ENCODE measurements around the gene SRRM1. TPM values are rescaled to one million over a fixed set of nuclear protein-coding genes. Genes with fewer than 3 reads are reported as not detected.

Gene SRRM1
- total and polyA plus RNA-seq, 9 of the 15 experiments (the other 6 are each of a cell fraction or from before 2014, with no cell fraction given) = 54.5 to 268 (median 115) TPM

DNA sequence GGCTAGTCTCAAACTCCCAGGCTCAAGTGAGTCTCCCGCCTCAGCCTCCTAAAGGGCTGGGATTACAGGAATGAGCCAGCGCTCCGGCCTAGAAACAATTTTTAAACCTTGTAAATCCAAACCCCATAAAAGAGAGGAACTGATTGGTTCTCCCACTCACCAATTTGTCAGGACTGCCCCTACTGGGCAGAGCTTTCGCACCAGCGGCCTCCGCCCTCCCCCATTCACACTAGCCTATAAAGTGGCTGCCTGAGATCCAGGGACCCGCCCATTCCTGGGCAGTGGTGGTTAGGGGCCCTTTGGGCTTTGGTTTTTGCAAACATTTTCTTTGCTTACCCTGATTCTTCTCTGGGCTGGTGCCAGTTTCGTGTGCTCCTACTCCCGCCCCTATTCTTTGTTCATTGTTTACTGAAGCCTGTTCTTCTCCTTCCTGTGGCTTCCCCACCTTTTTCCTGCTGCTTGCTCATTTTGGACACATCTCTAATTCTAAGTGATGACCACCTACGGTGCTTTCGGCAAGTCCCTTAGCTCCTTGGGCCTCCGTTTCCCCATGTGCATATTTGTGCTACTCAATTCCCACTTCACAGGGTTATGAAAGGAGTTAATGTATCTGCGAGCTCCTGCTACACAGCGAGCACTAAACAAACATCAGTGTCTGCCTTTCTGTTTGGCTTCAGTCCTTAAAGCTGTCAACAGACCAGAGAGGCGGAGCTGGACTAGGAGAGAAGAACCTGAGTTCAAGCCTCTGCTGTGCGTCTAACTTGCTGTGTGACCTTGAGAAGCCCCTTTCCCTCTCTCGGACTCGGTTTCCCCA lies 62.4 kb downstream of the SRRM1 start (continued):
- TF ChIP-seq, protein P1, sequence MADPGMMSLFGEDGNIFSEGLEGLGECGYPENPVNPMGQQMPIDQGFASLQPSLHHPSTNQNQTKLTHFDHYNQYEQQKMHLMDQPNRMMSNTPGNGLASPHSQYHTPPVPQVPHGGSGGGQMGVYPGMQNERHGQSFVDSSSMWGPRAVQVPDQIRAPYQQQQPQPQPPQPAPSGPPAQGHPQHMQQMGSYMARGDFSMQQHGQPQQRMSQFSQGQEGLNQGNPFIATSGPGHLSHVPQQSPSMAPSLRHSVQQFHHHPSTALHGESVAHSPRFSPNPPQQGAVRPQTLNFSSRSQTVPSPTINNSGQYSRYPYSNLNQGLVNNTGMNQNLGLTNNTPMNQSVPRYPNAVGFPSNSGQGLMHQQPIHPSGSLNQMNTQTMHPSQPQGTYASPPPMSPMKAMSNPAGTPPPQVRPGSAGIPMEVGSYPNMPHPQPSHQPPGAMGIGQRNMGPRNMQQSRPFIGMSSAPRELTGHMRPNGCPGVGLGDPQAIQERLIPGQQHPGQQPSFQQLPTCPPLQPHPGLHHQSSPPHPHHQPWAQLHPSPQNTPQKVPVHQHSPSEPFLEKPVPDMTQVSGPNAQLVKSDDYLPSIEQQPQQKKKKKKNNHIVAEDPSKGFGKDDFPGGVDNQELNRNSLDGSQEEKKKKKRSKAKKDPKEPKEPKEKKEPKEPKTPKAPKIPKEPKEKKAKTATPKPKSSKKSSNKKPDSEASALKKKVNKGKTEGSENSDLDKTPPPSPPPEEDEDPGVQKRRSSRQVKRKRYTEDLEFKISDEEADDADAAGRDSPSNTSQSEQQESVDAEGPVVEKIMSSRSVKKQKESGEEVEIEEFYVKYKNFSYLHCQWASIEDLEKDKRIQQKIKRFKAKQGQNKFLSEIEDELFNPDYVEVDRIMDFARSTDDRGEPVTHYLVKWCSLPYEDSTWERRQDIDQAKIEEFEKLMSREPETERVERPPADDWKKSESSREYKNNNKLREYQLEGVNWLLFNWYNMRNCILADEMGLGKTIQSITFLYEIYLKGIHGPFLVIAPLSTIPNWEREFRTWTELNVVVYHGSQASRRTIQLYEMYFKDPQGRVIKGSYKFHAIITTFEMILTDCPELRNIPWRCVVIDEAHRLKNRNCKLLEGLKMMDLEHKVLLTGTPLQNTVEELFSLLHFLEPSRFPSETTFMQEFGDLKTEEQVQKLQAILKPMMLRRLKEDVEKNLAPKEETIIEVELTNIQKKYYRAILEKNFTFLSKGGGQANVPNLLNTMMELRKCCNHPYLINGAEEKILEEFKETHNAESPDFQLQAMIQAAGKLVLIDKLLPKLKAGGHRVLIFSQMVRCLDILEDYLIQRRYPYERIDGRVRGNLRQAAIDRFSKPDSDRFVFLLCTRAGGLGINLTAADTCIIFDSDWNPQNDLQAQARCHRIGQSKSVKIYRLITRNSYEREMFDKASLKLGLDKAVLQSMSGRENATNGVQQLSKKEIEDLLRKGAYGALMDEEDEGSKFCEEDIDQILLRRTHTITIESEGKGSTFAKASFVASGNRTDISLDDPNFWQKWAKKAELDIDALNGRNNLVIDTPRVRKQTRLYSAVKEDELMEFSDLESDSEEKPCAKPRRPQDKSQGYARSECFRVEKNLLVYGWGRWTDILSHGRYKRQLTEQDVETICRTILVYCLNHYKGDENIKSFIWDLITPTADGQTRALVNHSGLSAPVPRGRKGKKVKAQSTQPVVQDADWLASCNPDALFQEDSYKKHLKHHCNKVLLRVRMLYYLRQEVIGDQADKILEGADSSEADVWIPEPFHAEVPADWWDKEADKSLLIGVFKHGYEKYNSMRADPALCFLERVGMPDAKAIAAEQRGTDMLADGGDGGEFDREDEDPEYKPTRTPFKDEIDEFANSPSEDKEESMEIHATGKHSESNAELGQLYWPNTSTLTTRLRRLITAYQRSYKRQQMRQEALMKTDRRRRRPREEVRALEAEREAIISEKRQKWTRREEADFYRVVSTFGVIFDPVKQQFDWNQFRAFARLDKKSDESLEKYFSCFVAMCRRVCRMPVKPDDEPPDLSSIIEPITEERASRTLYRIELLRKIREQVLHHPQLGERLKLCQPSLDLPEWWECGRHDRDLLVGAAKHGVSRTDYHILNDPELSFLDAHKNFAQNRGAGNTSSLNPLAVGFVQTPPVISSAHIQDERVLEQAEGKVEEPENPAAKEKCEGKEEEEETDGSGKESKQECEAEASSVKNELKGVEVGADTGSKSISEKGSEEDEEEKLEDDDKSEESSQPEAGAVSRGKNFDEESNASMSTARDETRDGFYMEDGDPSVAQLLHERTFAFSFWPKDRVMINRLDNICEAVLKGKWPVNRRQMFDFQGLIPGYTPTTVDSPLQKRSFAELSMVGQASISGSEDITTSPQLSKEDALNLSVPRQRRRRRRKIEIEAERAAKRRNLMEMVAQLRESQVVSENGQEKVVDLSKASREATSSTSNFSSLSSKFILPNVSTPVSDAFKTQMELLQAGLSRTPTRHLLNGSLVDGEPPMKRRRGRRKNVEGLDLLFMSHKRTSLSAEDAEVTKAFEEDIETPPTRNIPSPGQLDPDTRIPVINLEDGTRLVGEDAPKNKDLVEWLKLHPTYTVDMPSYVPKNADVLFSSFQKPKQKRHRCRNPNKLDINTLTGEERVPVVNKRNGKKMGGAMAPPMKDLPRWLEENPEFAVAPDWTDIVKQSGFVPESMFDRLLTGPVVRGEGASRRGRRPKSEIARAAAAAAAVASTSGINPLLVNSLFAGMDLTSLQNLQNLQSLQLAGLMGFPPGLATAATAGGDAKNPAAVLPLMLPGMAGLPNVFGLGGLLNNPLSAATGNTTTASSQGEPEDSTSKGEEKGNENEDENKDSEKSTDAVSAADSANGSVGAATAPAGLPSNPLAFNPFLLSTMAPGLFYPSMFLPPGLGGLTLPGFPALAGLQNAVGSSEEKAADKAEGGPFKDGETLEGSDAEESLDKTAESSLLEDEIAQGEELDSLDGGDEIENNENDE (IDR thresholded peaks at IDR 0.05; ENCODE audit: low read depth, low read length) = no peak
- TF ChIP-seq ELF2 (CRISPR knock-in tag; IDR thresholded peaks at IDR 0.05) = no peak
- TF ChIP-seq BMI1 (IDR thresholded peaks at IDR 0.05; ENCODE audit: low read length) = no peak
- TF ChIP-seq HDAC8 (tag; IDR thresholded peaks at IDR 0.05) = no peak
- TF ChIP-seq, protein P2, sequence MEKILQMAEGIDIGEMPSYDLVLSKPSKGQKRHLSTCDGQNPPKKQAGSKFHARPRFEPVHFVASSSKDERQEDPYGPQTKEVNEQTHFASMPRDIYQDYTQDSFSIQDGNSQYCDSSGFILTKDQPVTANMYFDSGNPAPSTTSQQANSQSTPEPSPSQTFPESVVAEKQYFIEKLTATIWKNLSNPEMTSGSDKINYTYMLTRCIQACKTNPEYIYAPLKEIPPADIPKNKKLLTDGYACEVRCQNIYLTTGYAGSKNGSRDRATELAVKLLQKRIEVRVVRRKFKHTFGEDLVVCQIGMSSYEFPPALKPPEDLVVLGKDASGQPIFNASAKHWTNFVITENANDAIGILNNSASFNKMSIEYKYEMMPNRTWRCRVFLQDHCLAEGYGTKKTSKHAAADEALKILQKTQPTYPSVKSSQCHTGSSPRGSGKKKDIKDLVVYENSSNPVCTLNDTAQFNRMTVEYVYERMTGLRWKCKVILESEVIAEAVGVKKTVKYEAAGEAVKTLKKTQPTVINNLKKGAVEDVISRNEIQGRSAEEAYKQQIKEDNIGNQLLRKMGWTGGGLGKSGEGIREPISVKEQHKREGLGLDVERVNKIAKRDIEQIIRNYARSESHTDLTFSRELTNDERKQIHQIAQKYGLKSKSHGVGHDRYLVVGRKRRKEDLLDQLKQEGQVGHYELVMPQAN (IDR thresholded peaks at IDR 0.05; ENCODE audit: borderline replicate concordance) = no peak
- no peak for TF ChIP-seq C11orf30 (IDR thresholded peaks at IDR 0.05; ENCODE audit: low read depth)
- TF ChIP-seq ZNF707 (CRISPR knock-in tag; conservative IDR thresholded peaks at IDR 0.05) = no peak
- no peak for TF ChIP-seq SNIP1 (IDR thresholded peaks at IDR 0.05; ENCODE audit: low read depth)
- no peak for TF ChIP-seq HLTF (IDR thresholded peaks at IDR 0.05)
- TF ChIP-seq, protein P3, sequence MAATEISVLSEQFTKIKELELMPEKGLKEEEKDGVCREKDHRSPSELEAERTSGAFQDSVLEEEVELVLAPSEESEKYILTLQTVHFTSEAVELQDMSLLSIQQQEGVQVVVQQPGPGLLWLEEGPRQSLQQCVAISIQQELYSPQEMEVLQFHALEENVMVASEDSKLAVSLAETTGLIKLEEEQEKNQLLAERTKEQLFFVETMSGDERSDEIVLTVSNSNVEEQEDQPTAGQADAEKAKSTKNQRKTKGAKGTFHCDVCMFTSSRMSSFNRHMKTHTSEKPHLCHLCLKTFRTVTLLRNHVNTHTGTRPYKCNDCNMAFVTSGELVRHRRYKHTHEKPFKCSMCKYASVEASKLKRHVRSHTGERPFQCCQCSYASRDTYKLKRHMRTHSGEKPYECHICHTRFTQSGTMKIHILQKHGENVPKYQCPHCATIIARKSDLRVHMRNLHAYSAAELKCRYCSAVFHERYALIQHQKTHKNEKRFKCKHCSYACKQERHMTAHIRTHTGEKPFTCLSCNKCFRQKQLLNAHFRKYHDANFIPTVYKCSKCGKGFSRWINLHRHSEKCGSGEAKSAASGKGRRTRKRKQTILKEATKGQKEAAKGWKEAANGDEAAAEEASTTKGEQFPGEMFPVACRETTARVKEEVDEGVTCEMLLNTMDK (IDR thresholded peaks at IDR 0.05; ENCODE audit: borderline replicate concordance, insufficient read depth, low read depth, low read length, poor library complexity, severe bottlenecking) = no peak
- no peak for TF ChIP-seq IFI16 (CRISPR knock-in tag; IDR thresholded peaks at IDR 0.05)
- TF ChIP-seq EZH2 (IDR thresholded peaks at IDR 0.05; ENCODE audit: borderline replicate concordance, low read depth, low read length) = no peak
